Activated CD4-positive, alpha-beta T cell treated with anti-CD3 and anti-CD28 coated beads, Interleukin-2, amount 10 ng/mL, durations not matched to agents 7 days and 5 days (primary cell): ENCODE data around the gene FAM32A. TPM values are rescaled to one million over a fixed set of nuclear protein-coding genes. Genes with fewer than 3 reads are reported as not detected.
A peak's percentile ranks its signal among the peaks of the same experiment; 100 is the strongest.

Experiments
- CTCF ChIA-PET: fragments of 350-600 bp; sonication (Branson Sonifier 250); formaldehyde crosslinking; loops from one replicate; lab custom pipeline; 2021; ENCODE audit warnings: antibody characterized with exemption; lab: Charles Lee
- POLR2A ChIA-PET: fragments of 350-600 bp; sonication (Branson Sonifier 250); formaldehyde crosslinking; loops from one replicate; lab custom pipeline; 2021; ENCODE audit warnings: antibody characterized with exemption; lab: Charles Lee
- DNase-seq: peaks from one replicate; pipeline ENCODE4 v3.0.0-alpha.2; 2020
- H3K27ac Mint-ChIP-seq: one replicate; pipeline ENCODE4 v1.8.0; 2021; ENCODE audit warnings: mild to moderate bottlenecking, moderate library complexity, mixed read lengths
- H3K27me3 Mint-ChIP-seq: one replicate; pipeline ENCODE4 v1.8.0; 2021; ENCODE audit warnings: mixed read lengths
- H3K36me3 Mint-ChIP-seq: one replicate; pipeline ENCODE4 v1.8.0; 2021; ENCODE audit warnings: low read depth, mixed read lengths
- H3K4me1 Mint-ChIP-seq: one replicate; pipeline ENCODE4 v1.8.0; 2021; ENCODE audit warnings: mixed read lengths
- H3K4me3 Mint-ChIP-seq: one replicate; pipeline ENCODE4 v1.8.0; 2021; ENCODE audit warnings: mild to moderate bottlenecking, moderate library complexity, mixed read lengths
- H3K9me3 Mint-ChIP-seq: one replicate; pipeline ENCODE4 v1.8.0; 2021; ENCODE audit warnings: mixed read lengths
- total RNA-seq, 2 experiments: library from RNA; stranded (reverse); gene quantifications; one replicate each; pipeline ENCODE4 v1.2.3, GENCODE V29; 2021

Gene FAM32A
- total RNA-seq: 10 to 100 TPM; 64.1 to 76.8 TPM

- POLR2A ChIA-PET: interaction anchor here (0.6 to 1.1 kb wide), 6 partner anchors 11 to 134 kb away, joined by 3 to 6 read pairs (median 4); partner anchors contain the start of gene AP1M1
- Mint-ChIP-seq H3K27ac (peak within 1 kb of the TSS; percentile 97), H3K4me1 (peaks cover 34% of the 10 kb centered on the region), H3K27me3 (peaks cover 3% of the 10 kb centered on the region), H3K9me3 (no peaks in the 10 kb centered on the region), H3K4me3 (peak within 1 kb of the TSS; percentile 95), H3K36me3 (peaks cover 25% of the 10 kb centered on the region)
- DNase-seq: peak; percentile 100
- CTCF ChIA-PET: interaction anchor here (0.6 to 3.3 kb wide), 13 partner anchors 10 to 184 kb away, joined by 3 to 22 read pairs (median 6); partner anchors contain the start of genes AP1M1 and RAB8A
Measured at GRCh38 chr19:16185123-16185767, at the start of gene FAM32A. Gene FAM32A, plus strand, starts transcription at chr19:16185410. Its CDS starts 33 bp downstream, at chr19:16185443.

DNA sequence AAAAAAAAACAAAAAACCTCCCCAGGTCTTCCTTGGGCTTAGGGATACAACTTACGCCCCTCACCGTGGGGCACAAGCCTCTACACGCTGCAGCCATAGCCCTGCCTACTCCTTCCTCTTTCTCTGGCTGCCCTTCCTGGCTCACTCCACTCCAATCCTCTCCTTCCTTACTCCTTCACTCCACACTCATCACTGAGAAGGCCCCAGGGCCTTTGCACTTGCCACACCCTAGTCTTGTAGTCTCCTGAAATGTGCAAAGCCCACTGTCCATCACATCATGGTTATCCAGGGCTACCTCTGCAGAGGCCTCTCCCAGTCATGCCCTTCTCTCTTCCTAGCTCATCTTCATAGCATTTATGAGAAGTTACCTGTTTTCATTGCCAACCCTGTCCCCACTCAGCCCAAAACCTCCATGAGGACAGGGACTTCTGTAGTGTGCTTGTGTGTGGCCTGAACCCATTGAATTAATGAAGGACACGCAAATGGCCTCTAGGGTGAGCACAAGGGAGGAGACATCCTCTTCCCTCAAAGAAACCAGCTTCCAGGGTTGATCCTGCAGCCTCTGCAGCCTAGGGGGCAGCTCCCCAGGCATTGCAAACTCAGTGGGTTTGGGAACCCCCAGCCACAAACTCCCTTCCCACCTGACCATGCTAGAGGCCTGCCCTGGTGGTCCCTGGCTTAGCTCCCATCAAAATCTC is 49.6 kb upstream of the FAM32A start:
- Mint-ChIP-seq H3K9me3 (peaks cover 8% of the 10 kb centered on the region), H3K4me1 (peaks cover 15% of the 10 kb centered on the region), H3K27me3 (no peaks in the 10 kb centered on the region), H3K36me3 (peaks cover 43% of the 10 kb centered on the region), H3K27ac (no peak overlapping the region), H3K4me3 (no peak overlapping the region)
- ChIA-PET POLR2A (no interaction called here), CTCF (no interaction called here)
- no peak for DNase-seq

GRCh38 chr19:16136185-16136999 is 48.8 kb upstream of the FAM32A start:
- Mint-ChIP-seq H3K36me3 (peaks cover 35% of the 10 kb centered on the region), H3K27me3 (no peaks in the 10 kb centered on the region), H3K9me3 (peaks cover 5% of the 10 kb centered on the region), H3K4me1 (peaks cover 23% of the 10 kb centered on the region), H3K27ac (no peak overlapping the region), H3K4me3 (no peak overlapping the region)
- ChIA-PET CTCF (interaction anchor here (0.9 kb wide), 1 partner anchor 13 kb away, joined by 3 read pairs; no protein-coding TSS in a partner anchor), POLR2A (no interaction called here)
- no peak for DNase-seq

DNA sequence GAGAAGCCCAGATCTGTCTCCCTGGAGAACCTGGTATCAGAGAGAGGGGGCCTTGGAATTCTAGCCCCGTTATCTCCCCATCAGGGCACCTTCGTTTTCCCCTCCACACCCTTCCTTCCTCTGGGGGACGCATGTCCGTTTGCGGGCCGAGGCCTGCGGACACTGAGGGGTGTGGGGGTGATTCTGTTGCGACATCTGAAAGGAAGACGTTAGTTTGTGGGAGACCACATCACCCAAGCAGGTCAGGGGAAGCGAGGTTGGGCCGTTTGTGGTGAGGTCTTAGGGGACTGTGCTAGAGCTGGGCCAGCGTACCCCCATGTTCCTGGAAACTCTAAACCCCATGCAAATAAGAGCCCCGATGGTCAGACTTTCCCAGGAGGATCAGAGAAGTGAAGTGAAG is 45.5 kb upstream of the FAM32A start:
- Mint-ChIP-seq H3K4me3 (no peak overlapping the region), H3K27ac (peak overlapping the region; percentile 17), H3K9me3 (no peaks in the 10 kb centered on the region), H3K27me3 (no peaks in the 10 kb centered on the region), H3K4me1 (peaks cover 43% of the 10 kb centered on the region), H3K36me3 (peaks cover 10% of the 10 kb centered on the region)
- CTCF ChIA-PET: interaction anchor here (0.9 to 1.5 kb wide), 5 partner anchors 10 to 55 kb away, joined by 3 to 6 read pairs (median 4); no protein-coding TSS in a partner anchor
- no peak for DNase-seq
- POLR2A ChIA-PET: no interaction called here

GRCh38 chr19:16141043-16141442 is 44.2 kb upstream of the FAM32A start:
- Mint-ChIP-seq H3K4me1 (peaks cover 50% of the 10 kb centered on the region), H3K27ac (peak overlapping the region; percentile 65), H3K9me3 (no peaks in the 10 kb centered on the region), H3K4me3 (no peak overlapping the region), H3K27me3 (no peaks in the 10 kb centered on the region), H3K36me3 (peaks cover 11% of the 10 kb centered on the region)
- POLR2A ChIA-PET: no interaction called here
- CTCF ChIA-PET: interaction anchor here (0.5 to 1.7 kb wide), 6 partner anchors 9 to 32 kb away, joined by 3 to 4 read pairs (median 3); no protein-coding TSS in a partner anchor
- DNase-seq: no peak

DNA sequence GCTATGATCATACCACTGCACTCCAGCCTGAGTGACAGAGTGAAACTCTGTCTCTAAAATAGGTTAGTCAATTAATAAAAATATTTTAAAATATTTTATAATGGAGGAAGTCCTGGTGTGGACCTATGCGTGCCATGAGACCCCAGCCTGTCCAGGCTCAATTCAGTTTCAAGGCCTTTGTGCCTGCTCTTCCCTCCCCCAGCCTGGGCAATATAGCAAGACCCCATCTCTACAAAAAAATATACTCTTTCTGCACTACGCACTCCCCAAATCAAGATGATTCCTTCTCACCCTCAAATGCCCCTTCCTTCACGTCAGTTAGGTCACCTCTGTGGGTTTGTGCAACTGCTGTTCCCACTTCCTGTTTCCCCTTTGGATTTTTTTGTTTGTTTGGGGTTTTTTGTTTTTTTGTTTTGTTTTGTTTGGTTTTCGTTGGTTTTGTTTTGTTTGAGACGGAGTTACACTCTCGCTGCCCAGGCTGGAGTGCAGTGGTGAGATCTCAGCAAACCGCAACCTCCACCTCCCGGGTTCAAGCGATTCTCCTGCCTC is 43.1 kb upstream of the FAM32A start:
- Mint-ChIP-seq H3K9me3 (no peaks in the 10 kb centered on the region), H3K4me3 (peak overlapping the region; percentile 25)
- POLR2A ChIA-PET: no interaction called here

GRCh38 chr19:16143399-16144215 is 41.6 kb upstream of the FAM32A start, which contains the start of gene HSH2D:
Gene HSH2D, plus strand, starts transcription at chr19:16143685. Its CDS starts 5,066 bp downstream, at chr19:16148751.
- H3K9me3 Mint-ChIP-seq: no peaks in the 10 kb centered on the region
- ChIA-PET CTCF (interaction anchor here (0.9 to 2.7 kb wide), 11 partner anchors 11 to 176 kb away, joined by 3 to 10 read pairs (median 3); partner anchors contain the start of gene TPM4), POLR2A (interaction anchor here (0.8 to 1.7 kb wide), 4 partner anchors 31 to 67 kb away, joined by 4 to 6 read pairs (median 4); partner anchors contain the start of genes FAM32A and TPM4)
- peak; percentile 93 for DNase-seq
- H3K36me3 Mint-ChIP-seq: peaks cover 20% of the 10 kb centered on the region
- H3K27me3 Mint-ChIP-seq: no peaks in the 10 kb centered on the region
- H3K4me3 Mint-ChIP-seq: peak within 1 kb of the TSS; percentile 92
- peaks cover 65% of the 10 kb centered on the region for H3K4me1 Mint-ChIP-seq
- peak within 1 kb of the TSS; percentile 98 for H3K27ac Mint-ChIP-seq

More for the DNA sequence above, 43.1 kb upstream of the FAM32A start:
- H3K27ac Mint-ChIP-seq: peak overlapping the region; percentile 98
- CTCF ChIA-PET: interaction anchor here (0.8 to 2.7 kb wide), 5 partner anchors 8 to 177 kb away, joined by 3 to 10 read pairs (median 3); no protein-coding TSS in a partner anchor
- H3K4me1 Mint-ChIP-seq: peaks cover 57% of the 10 kb centered on the region
- H3K27me3 Mint-ChIP-seq: no peaks in the 10 kb centered on the region
- H3K36me3 Mint-ChIP-seq: peaks cover 16% of the 10 kb centered on the region
- DNase-seq: no peak

GRCh38 chr19:16144216-16144581 is 41.0 kb upstream of the FAM32A start:
- POLR2A ChIA-PET: interaction anchor here (0.5 to 1.7 kb wide), 4 partner anchors 33 to 199 kb away, joined by 3 to 6 read pairs (median 4); partner anchors contain the start of genes FAM32A and TPM4
- Mint-ChIP-seq H3K4me3 (peak overlapping the region; percentile 92), H3K4me1 (peaks cover 66% of the 10 kb centered on the region), H3K27me3 (no peaks in the 10 kb centered on the region), H3K36me3 (peaks cover 26% of the 10 kb centered on the region), H3K9me3 (no peaks in the 10 kb centered on the region), H3K27ac (peak overlapping the region; percentile 98)
- CTCF ChIA-PET: interaction anchor here (0.9 to 2.7 kb wide), 10 partner anchors 11 to 102 kb away, joined by 3 to 10 read pairs (median 3); partner anchors contain the start of gene TPM4
- no peak for DNase-seq

- peak overlapping the region; percentile 92 for H3K4me3 Mint-ChIP-seq
- no peaks in the 10 kb centered on the region for H3K9me3 Mint-ChIP-seq
Measured at GRCh38 chr19:16146112-16146511, 39.1 kb upstream of the FAM32A start.

DNA sequence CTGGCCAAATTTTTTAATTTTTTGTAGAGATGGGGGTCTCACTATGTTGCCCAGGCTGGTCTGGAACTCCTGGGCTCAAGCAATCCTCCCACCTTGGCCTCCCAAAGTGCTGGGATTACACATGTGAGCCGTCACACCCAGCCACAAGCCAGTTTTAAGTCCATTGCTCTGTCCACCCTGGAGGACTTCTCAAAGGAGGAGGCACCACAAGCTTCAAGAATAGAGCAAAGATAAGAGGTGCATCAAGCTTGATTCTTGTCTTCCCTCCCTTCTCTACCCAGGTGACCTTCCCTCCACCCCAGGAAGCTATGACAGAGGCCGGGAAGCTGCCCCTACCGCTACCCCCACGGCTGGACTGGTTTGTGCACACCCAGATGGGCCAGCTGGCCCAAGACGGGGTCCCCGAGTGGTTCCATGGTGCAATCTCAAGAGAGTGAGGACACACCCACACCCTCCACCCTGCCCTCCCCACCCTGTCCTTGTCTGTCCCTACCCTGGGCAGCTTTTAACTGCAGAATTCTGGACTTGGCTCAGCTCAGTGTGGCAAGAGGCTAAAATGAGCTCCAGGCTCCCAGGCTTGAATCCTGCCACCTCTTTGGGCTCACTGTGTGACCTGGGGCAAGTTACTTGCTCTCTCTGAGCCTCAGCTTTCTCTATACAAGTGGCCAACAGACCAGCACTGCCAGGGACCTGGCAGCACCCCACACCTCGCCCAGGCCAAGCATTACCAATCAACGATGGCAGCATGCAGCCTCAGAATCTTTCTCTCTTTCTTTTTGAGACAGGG is 36.6 kb upstream of the FAM32A start:
- POLR2A ChIA-PET: no interaction called here
- no peak overlapping the region for H3K4me3 Mint-ChIP-seq
- H3K27ac Mint-ChIP-seq: peak overlapping the region; percentile 68
- CTCF ChIA-PET: interaction anchor here (0.6 to 2.6 kb wide), 4 partner anchors 22 to 791 kb away, joined by 3 to 8 read pairs (median 4); no protein-coding TSS in a partner anchor
- peaks cover 52% of the 10 kb centered on the region for H3K36me3 Mint-ChIP-seq
- no peaks in the 10 kb centered on the region for H3K27me3 Mint-ChIP-seq
- H3K4me1 Mint-ChIP-seq: peaks cover 38% of the 10 kb centered on the region
- no peak for DNase-seq
- no peaks in the 10 kb centered on the region for H3K9me3 Mint-ChIP-seq

More at GRCh38 chr19:16146112-16146511, 39.1 kb upstream of the FAM32A start:
- no peak for DNase-seq
- Mint-ChIP-seq H3K27me3 (no peaks in the 10 kb centered on the region), H3K27ac (peak overlapping the region; percentile 84), H3K36me3 (peaks cover 36% of the 10 kb centered on the region), H3K4me1 (peaks cover 57% of the 10 kb centered on the region)
- POLR2A ChIA-PET: no interaction called here
- CTCF ChIA-PET: interaction anchor here (0.6 to 2.1 kb wide), 5 partner anchors 11 to 510 kb away, joined by 3 to 9 read pairs (median 3); partner anchors contain the start of genes RAB8A and TPM4
